WTC11 (cell line): ENCODE results near the gene AFF2. TPM values are rescaled to one million over a fixed set of nuclear protein-coding genes. Genes with fewer than 3 reads are reported as not detected.

Source experiments
- ATAC-seq: fragments of 200-7000 bp; cut with Tn5 transposase; 2 replicates; pipeline ENCODE4 v1.10.0; 2021; ENCODE audit warnings: mild to moderate bottlenecking, moderate library complexity
- CTCF ChIA-PET: fragments of 300-600 bp; sonication (Branson Sonifier 250); formaldehyde crosslinking; loops from one replicate; lab custom pipeline; 2021; ENCODE audit warnings: antibody characterized with exemption; lab: Charles Lee
- POLR2A ChIA-PET: fragments of 350-600 bp; sonication (Branson Sonifier 250); formaldehyde crosslinking; loops from one replicate; lab custom pipeline; 2021; ENCODE audit warnings: antibody characterized with exemption; lab: Charles Lee
- DNase-seq: peaks from one replicate; pipeline ENCODE4 v3.0.0; 2021; ENCODE audit warnings: low spot score
- H3K27ac Mint-ChIP-seq: 2 replicates; pipeline ENCODE4 v1.8.0; 2021; ENCODE audit warnings: mixed read lengths
- H3K27me3 Mint-ChIP-seq: 2 replicates; pipeline ENCODE4 v1.8.0; 2021; ENCODE audit warnings: low read depth, mild to moderate bottlenecking, moderate library complexity, mixed read lengths
- H3K36me3 Mint-ChIP-seq: 2 replicates; pipeline ENCODE4 v1.8.0; 2021; ENCODE audit warnings: mixed read lengths
- H3K4me1 Mint-ChIP-seq: 2 replicates; pipeline ENCODE4 v1.8.0; 2022; ENCODE audit warnings: mixed read lengths
- H3K4me3 Mint-ChIP-seq: 2 replicates; pipeline ENCODE4 v1.8.0; 2021; ENCODE audit warnings: mild to moderate bottlenecking, moderate library complexity, mixed read lengths
- H3K9me3 Mint-ChIP-seq: 2 replicates; pipeline ENCODE4 v1.8.0; 2021; ENCODE audit warnings: mixed read lengths
- ARID4B ChIP-seq: sonication (generic); formaldehyde crosslinking; IDR thresholded peaks from 2 replicates; pipeline ENCODE4 v1.8.0; 2023; ENCODE audit warnings: missing genetic modification reagents, mild to moderate bottlenecking, borderline replicate concordance
- E2F4 ChIP-seq: sonication (generic); formaldehyde crosslinking; IDR thresholded peaks from 2 replicates; pipeline ENCODE4 v1.8.1; 2022; ENCODE audit warnings: low read depth, mild to moderate bottlenecking, moderate library complexity, missing genetic modification reagents, borderline replicate concordance
- FOXP4 ChIP-seq: sonication (generic); formaldehyde crosslinking; IDR thresholded peaks from 2 replicates; pipeline ENCODE4 v1.8.0; 2022; ENCODE audit warnings: mild to moderate bottlenecking, missing genetic modification reagents
- IRF2 ChIP-seq: sonication (generic); formaldehyde crosslinking; IDR thresholded peaks from 2 replicates; pipeline ENCODE4 v1.8.0; 2022; ENCODE audit warnings: low read depth, missing genetic modification reagents, borderline replicate concordance
- JAZF1 ChIP-seq: fragments of 250-450 bp; sonication (Bioruptor Pico); IDR thresholded peaks from 2 replicates; pipeline ENCODE4 v1.9.0; 2021; ENCODE audit warnings: moderate library complexity, mild to moderate bottlenecking, inconsistent platforms
- NFE2L1 ChIP-seq: sonication (generic); formaldehyde crosslinking; IDR thresholded peaks from 2 replicates; pipeline ENCODE4 v1.8.1; 2023; ENCODE audit warnings: missing genetic modification reagents
- ZBTB43 ChIP-seq: sonication (generic); formaldehyde crosslinking; IDR thresholded peaks from 2 replicates; pipeline ENCODE4 v1.8.1; 2023; ENCODE audit warnings: mild to moderate bottlenecking, missing genetic modification reagents
- ZNF121 ChIP-seq: sonication (generic); formaldehyde crosslinking; IDR thresholded peaks from 2 replicates; pipeline ENCODE4 v1.8.0; 2023; ENCODE audit warnings: missing genetic modification reagents
- ZNF219 ChIP-seq: sonication (generic); formaldehyde crosslinking; IDR thresholded peaks from 2 replicates; pipeline ENCODE4 v1.8.0; 2023; ENCODE audit warnings: missing genetic modification reagents, mild to moderate bottlenecking, borderline replicate concordance
- ZNF263 ChIP-seq: sonication (generic); formaldehyde crosslinking; IDR thresholded peaks from 2 replicates; pipeline ENCODE4 v1.8.1; 2022; ENCODE audit warnings: low read depth, mild to moderate bottlenecking, moderate library complexity, missing genetic modification reagents
- ZNF281 ChIP-seq: sonication (generic); formaldehyde crosslinking; IDR thresholded peaks from 2 replicates; pipeline ENCODE4 v1.8.0; 2023; ENCODE audit warnings: mild to moderate bottlenecking, missing genetic modification reagents
- ZNF317 ChIP-seq: sonication (generic); formaldehyde crosslinking; IDR thresholded peaks from 2 replicates; pipeline ENCODE4 v1.8.1; 2023; ENCODE audit warnings: low read depth, mild to moderate bottlenecking, moderate library complexity, missing genetic modification reagents, borderline replicate concordance
- ZNF416 ChIP-seq: fragments of 250-450 bp; sonication (Bioruptor Pico); IDR thresholded peaks from 2 replicates; pipeline ENCODE4 v1.9.0; 2021; ENCODE audit warnings: mild to moderate bottlenecking, inconsistent platforms
- ZSCAN18 ChIP-seq: fragments of 250-450 bp; sonication (Bioruptor Pico); IDR thresholded peaks from 2 replicates; pipeline ENCODE4 v2.1.2; 2022; ENCODE audit warnings: mild to moderate bottlenecking, moderate library complexity
- total RNA-seq: library from RNA; stranded (reverse); gene quantifications from 3 replicates; pipeline ENCODE4 v1.2.3, GENCODE V29; 2021

Gene AFF2
- total RNA-seq, 1 experiment from 2014 or later = 7.6 TPM

- no peak for TF ChIP-seq ZNF121 (CRISPR knock-in tag)
- TF ChIP-seq ZNF219 = no peak
- TF ChIP-seq ZSCAN18 (CRISPR knock-in tag) = no peak
Observed at GRCh38 chrX:148556498-148556897, 56.1 kb downstream of the AFF2 start (continued).

- no peak for DNase-seq
- CTCF ChIA-PET = no interaction called here
Observed at GRCh38 chrX:148562846-148563245, 62.4 kb downstream of the AFF2 start.

GRCh38 chrX:148567229-148567628, 66.8 kb downstream of the AFF2 start:
- Mint-ChIP-seq H3K4me1 (peaks cover 28% of the 10 kb centered on the region), H3K9me3 (no peaks in the 10 kb centered on the region), H3K27me3 (peaks cover 3% of the 10 kb centered on the region), H3K4me3 (no peak overlapping the region), H3K27ac (no peak overlapping the region), H3K36me3 (no peaks in the 10 kb centered on the region)
- POLR2A ChIA-PET = no interaction called here
- DNase-seq (no peak), ATAC-seq (no peak)
- CTCF ChIA-PET = interaction anchor here (2.1 kb wide), 1 partner anchor 15 kb away, joined by 6 read pairs; no protein-coding TSS in a partner anchor
- TF ChIP-seq FOXP4 (CRISPR knock-in tag) = no peak
- no peak for TF ChIP-seq NFE2L1
- TF ChIP-seq ZNF281 = no peak
- no peak for TF ChIP-seq ZNF263 (CRISPR knock-in tag)

More at GRCh38 chrX:148562846-148563245, 62.4 kb downstream of the AFF2 start:
- POLR2A ChIA-PET = no interaction called here
- peaks cover 22% of the 10 kb centered on the region for H3K4me1 Mint-ChIP-seq
- ATAC-seq = no peak
- TF ChIP-seq ZNF317 (CRISPR knock-in tag) (no peak), ZBTB43 (CRISPR knock-in tag) (no peak), ARID4B (CRISPR knock-in tag) (no peak), IRF2 (no peak), ZNF416 (CRISPR knock-in tag) (no peak), E2F4 (CRISPR knock-in tag) (no peak), JAZF1 (no peak)
- H3K9me3 Mint-ChIP-seq = no peaks in the 10 kb centered on the region
- H3K27me3 Mint-ChIP-seq = peaks cover 3% of the 10 kb centered on the region
- H3K36me3 Mint-ChIP-seq = 0 out of 2 replicates have a peak, but pooled peaks cover 3% of the 10 kb centered on the region
- H3K27ac Mint-ChIP-seq = no peak overlapping the region
- H3K4me3 Mint-ChIP-seq = no peak overlapping the region
